K562 (cell line): Measurements from ENCODE around the gene PCYT1A. TPM values are rescaled to one million over a fixed set of nuclear protein-coding genes. Genes with fewer than 3 reads are reported as not detected.

ENCODE experiments used
- ATAC-seq: fragments of 200-7000 bp; cut with Tn5 transposase; 3 replicates; pipeline ENCODE4 v1.9.1; 2020; ENCODE audit warnings: moderate library complexity
- BruUV-seq: library from RNA; stranded (reverse); fragments of 400-500 nt; replicated peaks from 2 replicates; lab custom pipeline; 2021; lab: Mats Ljungman, UMichigan
- CTCF ChIA-PET: fragments of 300-600 bp; formaldehyde crosslinking; extraction: SDS; loops from one replicate; lab custom pipeline; 2021; ENCODE audit warnings: low intra/inter-chr PET ratio; lab: Yijun Ruan, JAX
- POLR2A ChIA-PET: fragments of 300-600, 350-650 bp; sonication (Branson Sonifier 250); formaldehyde crosslinking; extraction: SDS; loops from one replicate; lab custom pipeline; 2021; ENCODE audit warnings: antibody characterized with exemption, inconsistent platforms; lab: Yijun Ruan, JAX
- DNase-seq, 4 experiments: peaks; one replicate each; pipeline versions ENCODE4 v3.0.0 to v3.0.0-alpha.2; 2011 to 2018; ENCODE audit warnings: low spot score in 3 of 4, mixed read lengths in 3 of 4; ENCODE audit errors: extremely low read depth in 1 of 4
- FAIRE-seq: peaks from 2 replicates; lab custom pipeline; 2011; peaks lifted over from hg19 to GRCh38; lab: Jason Lieb, UNC
- H2AFZ ChIP-seq: 2 replicates; pipeline ENCODE4 v1.6.0; 2011; ENCODE audit warnings: low read depth, low read length, control low read depth, inconsistent platforms
- H3K27ac ChIP-seq: fragments of 200-600 bp; 3 replicates; pipeline ENCODE4 v1.8.0; 2011; ENCODE audit warnings: low read depth, mild to moderate bottlenecking, control low read depth, inconsistent platforms, low read length, moderate library complexity, mixed read lengths; ENCODE audit errors: extremely low read depth
- H3K27me3 ChIP-seq, 2 experiments: fragments of 300-600 bp in 1 of 2; 2 replicates in 1 of 2; 3 replicates in 1 of 2; pipeline versions ENCODE4 v1.6.0 to v1.8.0; 2011; ENCODE audit warnings: inconsistent platforms in 2 of 2, low read length in 2 of 2, mild to moderate bottlenecking in 1 of 2, mixed read lengths in 1 of 2, moderate library complexity in 1 of 2; ENCODE audit not compliant: control insufficient read depth in 2 of 2, insufficient read depth in 2 of 2
- H3K36me3 ChIP-seq: fragments of 300-600 bp; 3 replicates; pipeline ENCODE4 v1.8.0; 2011; ENCODE audit warnings: mild to moderate bottlenecking, low read length, inconsistent platforms; ENCODE audit not compliant: control insufficient read depth, insufficient read depth
- H3K4me1 ChIP-seq, 2 experiments: fragments of 200-600 bp in 1 of 2; replicated peaks in 1 of 2; 2 replicates in 1 of 2; 3 replicates in 1 of 2; pipeline versions ENCODE4 v1.5.1 to v1.8.0; 2011; ENCODE audit warnings: inconsistent platforms in 2 of 2, low read length in 2 of 2, mild to moderate bottlenecking in 1 of 2, mixed read lengths in 1 of 2, moderate library complexity in 1 of 2; ENCODE audit not compliant: control insufficient read depth in 2 of 2, insufficient read depth in 2 of 2
- H3K4me2 ChIP-seq: 2 replicates; pipeline ENCODE4 v1.6.1; 2011; ENCODE audit warnings: low read length, control low read depth, inconsistent platforms, mixed read lengths; ENCODE audit not compliant: insufficient read depth
- H3K4me3 ChIP-seq: fragments of 200-600 bp; sonication (generic), shearing (Covaris generic); 2 replicates; pipeline ENCODE4 v1.5.1; 2016; ENCODE audit warnings: control low read depth, inconsistent platforms
- H3K79me2 ChIP-seq: fragments of 200-600 bp; 3 replicates; pipeline ENCODE4 v1.8.0; 2011; ENCODE audit warnings: low read length, inconsistent platforms; ENCODE audit not compliant: control insufficient read depth, insufficient read depth
- H3K9ac ChIP-seq, 2 experiments: 2 replicates each; pipeline versions ENCODE4 v1.6.0 to v1.6.1; 2011; ENCODE audit warnings: low read depth in 2 of 2, low read length in 2 of 2, control low read depth in 1 of 2, inconsistent platforms in 1 of 2, mild to moderate bottlenecking in 1 of 2, mixed read lengths in 1 of 2; ENCODE audit not compliant: insufficient read depth in 1 of 2
- H3K9me1 ChIP-seq: one replicate; pipeline ENCODE4 v1.6.0; 2011; ENCODE audit warnings: inconsistent platforms, mild to moderate bottlenecking, low read length, moderate library complexity; ENCODE audit not compliant: control insufficient read depth, insufficient read depth
- H3K9me3 ChIP-seq: replicated peaks from 2 replicates; pipeline ENCODE4 v1.5.1; 2011; ENCODE audit warnings: low read depth, low read length, inconsistent platforms; ENCODE audit not compliant: control insufficient read depth, insufficient read depth
- H4K20me1 ChIP-seq: replicated peaks from 2 replicates; pipeline ENCODE4 v1.6.1; 2011; ENCODE audit warnings: low read length, inconsistent platforms, mixed read lengths; ENCODE audit not compliant: control insufficient read depth, insufficient read depth
- ASH1L ChIP-seq: fragments of 450-650 bp; IDR thresholded peaks from 2 replicates; pipeline ENCODE4 v1.6.1; 2018; ENCODE audit warnings: borderline replicate concordance, mild to moderate bottlenecking, low read depth; ENCODE audit not compliant: partially characterized antibody
- BACH1 ChIP-seq: fragments of 200-800 bp; sonication (Bioruptor generic); IDR thresholded peaks from 2 replicates; pipeline ENCODE4 v1.6.1; 2016; ENCODE audit warnings: missing genetic modification characterization, missing compliant biosample characterization
- C11orf30 ChIP-seq: fragments of 450-650 bp; IDR thresholded peaks from 2 replicates; pipeline ENCODE4 v1.6.1; 2016; ENCODE audit warnings: low read depth, mild to moderate bottlenecking
- CEBPB ChIP-seq: fragments of 450-650 bp; IDR thresholded peaks from 2 replicates; pipeline ENCODE4 v1.6.1; 2016; ENCODE audit warnings: missing genetic modification characterization, missing compliant biosample characterization
- ESRRA ChIP-seq: fragments of 450-650 bp; IDR thresholded peaks from 2 replicates; pipeline ENCODE4 v1.6.1; 2014; ENCODE audit warnings: low read depth, mild to moderate bottlenecking, moderate library complexity, borderline replicate concordance
- ETV5 ChIP-seq: sonication (generic); formaldehyde crosslinking; IDR thresholded peaks from 2 replicates; pipeline ENCODE4 v1.4.0; 2020; ENCODE audit warnings: low read depth, mild to moderate bottlenecking, missing genetic modification reagents
- FOXM1 ChIP-seq, 2 experiments: fragments of 450-650 bp in 1 of 2; sonication (generic) in 1 of 2; formaldehyde crosslinking in 1 of 2; IDR thresholded peaks; 2 replicates each; pipeline versions ENCODE4 v1.6.1 to v1.9.0; 2017 to 2022; ENCODE audit warnings: low read depth in 2 of 2, mild to moderate bottlenecking in 2 of 2, missing genetic modification reagents in 1 of 2, moderate library complexity in 1 of 2
- NUFIP1 ChIP-seq: fragments of 450-650 bp; IDR thresholded peaks from 2 replicates; pipeline ENCODE4 v1.6.1; 2018; ENCODE audit not compliant: partially characterized antibody
- POLR2H ChIP-seq: IDR thresholded peaks from 2 replicates; pipeline ENCODE4 v1.6.1; 2016; ENCODE audit warnings: missing genetic modification characterization, low read depth, mild to moderate bottlenecking, control low read depth, missing compliant biosample characterization, moderate library complexity
- WGBS: fragments of 100-300 bp; shearing (Covaris generic); methylation state at CpG from one replicate; pipeline ENCODE4 v1.1.6; 2016; ENCODE audit warnings: low coverage, mixed read lengths; ENCODE audit not compliant: insufficient coverage; ENCODE audit errors: missing lambda C conversion rate; 5-methylcytosine and 5-hydroxymethylcytosine counted together
- in situ Hi-C: fragments of 300-500 bp; cut with MboI; formaldehyde crosslinking; loops from 4 replicates; pipeline ENCODE4 v1.15.0; 2018; ENCODE audit warnings: inconsistent platforms, mixed read lengths
- intact Hi-C: fragments of 100-400 bp; cut with micrococcal nuclease; formaldehyde crosslinking; loops from 2 replicates; pipeline ENCODE4 v1.14.2; 2022
- polyA plus RNA-seq, 8 experiments: library from polyadenylated mRNA; depleted of rRNA in 4 of 8; stranded (reverse) in 5 of 8; unstranded in 3 of 8; fragments of >200 nt; fragmentation: Nextera tagmentation in 2 of 8; fragmentation: Illumina TruSeq in 1 of 8; extraction: Ambion mirVana in 2 of 8; extraction: Trizol in 1 of 8; gene quantifications; 2 replicates each; pipeline versions ENCODE4 v1.2.1 to v1.2.3, GENCODE V29; 2011 to 2014; ENCODE audit warnings: inconsistent platforms in 1 of 8, missing spikeins in 1 of 8
- total RNA-seq, 7 experiments: library from RNA; depleted of rRNA in 6 of 7; stranded (reverse); fragments of >200 nt in 6 of 7; fragmentation: Illumina TruSeq in 2 of 7; extraction: Trizol in 2 of 7; gene quantifications; 2 replicates each; pipeline versions ENCODE4 v1.2.1 to v1.2.3, GENCODE V29; 2011 to 2021; ENCODE audit warnings: low replicate concordance in 1 of 7
- TF ChIP-seq, protein P1 (sequence below): IDR thresholded peaks from 2 replicates; pipeline ENCODE4 v1.6.1; 2016; ENCODE audit warnings: missing genetic modification characterization, missing compliant biosample characterization
- TF ChIP-seq, protein P2 (sequence below): fragments of 450-650 bp; conservative IDR thresholded peaks from 2 replicates; pipeline ENCODE4 v1.6.1; 2016; ENCODE audit warnings: missing genetic modification characterization, low read depth, mild to moderate bottlenecking, missing compliant biosample characterization, moderate library complexity

The PCYT1A gene
- total and polyA plus RNA-seq, 9 of the 15 experiments (the other 6 are each of a cell fraction or from before 2014, with no cell fraction given) = 13.4 to 62.8 (median 49.4) TPM

DNA sequence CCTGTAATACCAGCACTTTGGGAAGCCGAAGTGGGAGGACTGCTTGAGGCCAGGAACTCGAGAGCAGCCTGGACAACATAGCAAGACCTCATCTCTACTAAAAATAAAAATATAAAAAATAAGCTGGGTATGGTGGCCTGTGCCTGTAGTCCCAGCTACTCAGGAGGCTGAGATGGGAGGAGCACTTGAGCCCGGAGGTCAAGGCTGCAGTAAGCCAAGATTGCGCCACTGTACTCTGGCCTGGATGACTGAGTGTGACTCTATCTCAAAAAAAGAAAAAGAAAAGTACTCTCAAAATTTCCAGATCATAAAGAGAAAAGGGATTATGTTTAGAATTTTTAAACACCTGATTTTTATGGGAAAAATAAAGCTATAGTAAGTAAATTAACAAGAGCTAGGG lies 47.1 kb downstream of the PCYT1A start:
- Histone ChIP-seq H2AFZ (no peak overlapping the region), H3K9me3 (no peaks in the 10 kb centered on the region), H3K4me3 (no peak overlapping the region), H3K4me1 (peaks cover 0 to 9% of the 10 kb centered on the region in 2 experiments; a peak in 2 of 5 replicates), H3K9ac (no peak overlapping the region), H3K9me1 (peaks cover 3% of the 10 kb centered on the region), H3K27me3 (no peaks in the 10 kb centered on the region), H4K20me1 (no peaks in the 10 kb centered on the region), H3K4me2 (no peak overlapping the region), H3K36me3 (peaks cover 61% of the 10 kb centered on the region), H3K79me2 (no peaks in the 10 kb centered on the region), H3K27ac (no peak overlapping the region)
- intact Hi-C loops = no loop called here
- ChIA-PET POLR2A (interaction anchor here (1.0 kb wide), 1 partner anchor 21 kb away, joined by 3 read pairs; no protein-coding TSS in a partner anchor), CTCF (no interaction called here)
- BruUV-seq = no TSS peak
- no peak for DNase-seq
- in situ Hi-C loops = no loop called here
- no peak for FAIRE-seq
- WGBS = 94% methylated on average over 4 of the region's 4 CpGs
- TF ChIP-seq CEBPB (tag) (0 out of 2 replicates have a peak, but pooled peaks have one; percentile 25), ETV5 (CRISPR knock-in tag) (no peak)
- TF ChIP-seq, all 486 proteins: peak for 1
- no peak for ATAC-seq

DNA sequence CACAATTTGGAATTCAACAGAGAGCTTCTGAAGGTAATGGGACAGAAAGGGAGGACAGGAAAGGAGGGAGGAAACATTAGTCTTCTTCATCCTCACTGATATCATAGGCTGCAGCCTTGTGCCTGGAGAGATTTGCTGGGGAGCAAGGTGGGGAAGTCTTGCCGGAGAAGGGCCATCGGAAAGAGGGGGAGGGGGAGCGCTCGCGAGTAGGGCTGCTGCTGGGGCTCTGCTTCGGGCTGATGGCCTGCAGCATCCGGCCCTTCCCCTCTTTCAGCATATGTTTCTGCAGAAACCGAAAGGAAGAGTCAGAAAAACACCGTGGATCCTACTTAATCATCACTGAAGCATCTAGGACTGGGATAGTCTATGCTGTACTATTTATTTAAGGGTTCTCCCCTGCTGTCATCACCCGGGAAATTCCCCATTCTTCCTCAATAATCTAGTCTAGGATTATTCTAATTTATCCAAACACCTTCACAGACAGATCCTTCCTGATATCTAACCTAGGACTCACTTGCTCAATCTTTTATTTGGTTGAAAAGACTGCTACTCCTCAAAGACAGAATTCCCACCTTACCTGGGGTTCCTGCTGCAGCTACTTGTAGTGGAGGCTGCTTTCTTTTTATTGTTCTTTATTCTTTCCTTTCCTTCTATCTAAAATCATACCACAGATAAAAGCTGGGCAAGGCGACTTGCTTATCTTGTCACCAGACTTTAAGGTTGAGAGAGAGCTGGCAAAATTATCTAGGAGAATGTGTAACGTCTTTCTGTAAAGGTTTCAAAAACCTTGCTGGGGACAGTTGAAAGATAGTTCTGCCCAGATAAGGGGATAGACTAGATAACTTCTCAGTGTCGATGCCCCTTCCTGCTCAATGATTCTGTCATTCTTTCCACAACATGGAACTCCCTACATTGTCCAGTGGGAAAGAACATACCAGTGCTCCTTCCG lies 48.6 kb downstream of the PCYT1A start:
- no peak overlapping the region for H3K9ac ChIP-seq
- WGBS = 66% methylated on average over 13 of the region's 14 CpGs
- no peak overlapping the region for H3K27ac ChIP-seq
- no peaks in the 10 kb centered on the region for H3K27me3 ChIP-seq
- peaks cover 0 to 9% of the 10 kb centered on the region in 2 experiments; a peak in 2 of 5 replicates for H3K4me1 ChIP-seq
- in situ Hi-C loops (no loop called here), intact Hi-C loops (no loop called here)
- CTCF ChIA-PET = no interaction called here
- BruUV-seq = no TSS peak
- no peak overlapping the region for H3K4me2 ChIP-seq
- DNase-seq (no peak), ATAC-seq (no peak), FAIRE-seq (no peak)
- no peaks in the 10 kb centered on the region for H3K79me2 ChIP-seq
- no peak overlapping the region for H3K4me3 ChIP-seq
- no peaks in the 10 kb centered on the region for H4K20me1 ChIP-seq
- POLR2A ChIA-PET = no interaction called here
- H2AFZ ChIP-seq = no peak overlapping the region
- peaks cover 3% of the 10 kb centered on the region for H3K9me1 ChIP-seq
- H3K9me3 ChIP-seq = no peaks in the 10 kb centered on the region
- H3K36me3 ChIP-seq = peaks cover 56% of the 10 kb centered on the region
- TF ChIP-seq ASH1L (no peak), POLR2H (no peak), C11orf30 (no peak), BACH1 (no peak), ESRRA (no peak), NUFIP1 (no peak), FOXM1 (IDR thresholded peaks at IDR 0.05; ENCODE audit: low read depth) (no peak), FOXM1 (CRISPR knock-in tag; IDR thresholded peaks at IDR 0.05; ENCODE audit: low read depth) (no peak)
- TF ChIP-seq, protein P1, sequence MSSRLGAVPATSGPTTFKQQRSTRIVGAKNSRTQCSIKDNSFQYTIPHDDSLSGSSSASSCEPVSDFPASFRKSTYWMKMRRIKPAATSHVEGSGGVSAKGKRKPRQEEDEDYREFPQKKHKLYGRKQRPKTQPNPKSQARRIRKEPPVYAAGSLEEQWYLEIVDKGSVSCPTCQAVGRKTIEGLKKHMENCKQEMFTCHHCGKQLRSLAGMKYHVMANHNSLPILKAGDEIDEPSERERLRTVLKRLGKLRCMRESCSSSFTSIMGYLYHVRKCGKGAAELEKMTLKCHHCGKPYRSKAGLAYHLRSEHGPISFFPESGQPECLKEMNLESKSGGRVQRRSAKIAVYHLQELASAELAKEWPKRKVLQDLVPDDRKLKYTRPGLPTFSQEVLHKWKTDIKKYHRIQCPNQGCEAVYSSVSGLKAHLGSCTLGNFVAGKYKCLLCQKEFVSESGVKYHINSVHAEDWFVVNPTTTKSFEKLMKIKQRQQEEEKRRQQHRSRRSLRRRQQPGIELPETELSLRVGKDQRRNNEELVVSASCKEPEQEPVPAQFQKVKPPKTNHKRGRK (tag) = no peak
- TF ChIP-seq, protein P2, sequence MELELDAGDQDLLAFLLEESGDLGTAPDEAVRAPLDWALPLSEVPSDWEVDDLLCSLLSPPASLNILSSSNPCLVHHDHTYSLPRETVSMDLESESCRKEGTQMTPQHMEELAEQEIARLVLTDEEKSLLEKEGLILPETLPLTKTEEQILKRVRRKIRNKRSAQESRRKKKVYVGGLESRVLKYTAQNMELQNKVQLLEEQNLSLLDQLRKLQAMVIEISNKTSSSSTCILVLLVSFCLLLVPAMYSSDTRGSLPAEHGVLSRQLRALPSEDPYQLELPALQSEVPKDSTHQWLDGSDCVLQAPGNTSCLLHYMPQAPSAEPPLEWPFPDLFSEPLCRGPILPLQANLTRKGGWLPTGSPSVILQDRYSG (tag) = no peak
